Body of pancreas (tissue), 4 donors: ENCODE results near the gene RNF157.

ENCODE experiments used
- POLR2A ChIP-seq, 3 donors: fragments of 450-650 bp; IDR thresholded peaks; one replicate each; pipeline ENCODE4 v1.6.1; 2016; ENCODE audit warnings: antibody characterized with exemption in 3 of 3, mild to moderate bottlenecking in 2 of 3
- TF ChIP-seq, protein P1 (sequence below), 7 experiments: fragments of 450-650 bp in 4 of 7; fragments of 200-600 bp in 3 of 7; sonication (generic) in 3 of 7; IDR thresholded peaks; one replicate each; pipeline ENCODE4 v1.5.1; 2016 to 2019; ENCODE audit warnings: antibody characterized with exemption in 7 of 7

DNA sequence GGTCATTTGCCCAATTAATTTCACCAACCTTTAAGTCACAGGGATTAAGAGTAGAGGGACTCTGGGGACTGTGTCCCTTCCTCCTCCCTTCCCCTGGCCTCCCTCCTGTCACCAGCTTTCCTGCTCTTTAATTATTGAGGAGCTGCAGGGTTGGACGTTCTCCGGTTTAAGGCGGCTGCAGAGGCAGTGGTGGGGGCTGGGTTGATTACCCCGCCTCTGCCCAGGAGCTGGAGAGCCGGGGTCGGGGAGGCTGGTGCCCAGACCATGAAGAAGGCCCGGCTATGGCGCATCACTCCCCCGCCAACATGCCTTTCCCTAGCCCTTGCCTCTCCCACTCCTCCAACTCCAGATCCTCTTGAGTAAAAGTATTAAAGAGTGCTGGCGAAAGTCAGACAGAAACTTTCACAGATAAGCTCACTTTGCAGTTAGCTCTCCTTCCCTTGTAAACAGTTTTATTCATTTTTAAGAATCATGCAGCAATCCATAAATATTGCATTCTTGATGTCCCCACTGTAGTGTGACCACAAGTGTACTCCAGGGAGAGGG, 98.2 kb downstream of the RNF157 start:
- TF ChIP-seq, protein P1, sequence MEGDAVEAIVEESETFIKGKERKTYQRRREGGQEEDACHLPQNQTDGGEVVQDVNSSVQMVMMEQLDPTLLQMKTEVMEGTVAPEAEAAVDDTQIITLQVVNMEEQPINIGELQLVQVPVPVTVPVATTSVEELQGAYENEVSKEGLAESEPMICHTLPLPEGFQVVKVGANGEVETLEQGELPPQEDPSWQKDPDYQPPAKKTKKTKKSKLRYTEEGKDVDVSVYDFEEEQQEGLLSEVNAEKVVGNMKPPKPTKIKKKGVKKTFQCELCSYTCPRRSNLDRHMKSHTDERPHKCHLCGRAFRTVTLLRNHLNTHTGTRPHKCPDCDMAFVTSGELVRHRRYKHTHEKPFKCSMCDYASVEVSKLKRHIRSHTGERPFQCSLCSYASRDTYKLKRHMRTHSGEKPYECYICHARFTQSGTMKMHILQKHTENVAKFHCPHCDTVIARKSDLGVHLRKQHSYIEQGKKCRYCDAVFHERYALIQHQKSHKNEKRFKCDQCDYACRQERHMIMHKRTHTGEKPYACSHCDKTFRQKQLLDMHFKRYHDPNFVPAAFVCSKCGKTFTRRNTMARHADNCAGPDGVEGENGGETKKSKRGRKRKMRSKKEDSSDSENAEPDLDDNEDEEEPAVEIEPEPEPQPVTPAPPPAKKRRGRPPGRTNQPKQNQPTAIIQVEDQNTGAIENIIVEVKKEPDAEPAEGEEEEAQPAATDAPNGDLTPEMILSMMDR (IDR thresholded peaks at IDR 0.05), result no peak
- no peak for TF ChIP-seq POLR2A (IDR thresholded peaks at IDR 0.05)
